Stimulated activated CD8-positive, alpha-beta memory T cell treated with anti-CD3 and anti-CD28 coated beads, Interleukin-7, amount 100 ng/mL, for 1 hour (primary cell): ENCODE measurements around the gene INAFM2.

Experiments
- DNase-seq, 2 donors: peaks; one replicate each; pipeline ENCODE4 v3.0.0-alpha.2; 2020; ENCODE audit warnings: low read depth in 2 of 2

Gene INAFM2

DNA sequence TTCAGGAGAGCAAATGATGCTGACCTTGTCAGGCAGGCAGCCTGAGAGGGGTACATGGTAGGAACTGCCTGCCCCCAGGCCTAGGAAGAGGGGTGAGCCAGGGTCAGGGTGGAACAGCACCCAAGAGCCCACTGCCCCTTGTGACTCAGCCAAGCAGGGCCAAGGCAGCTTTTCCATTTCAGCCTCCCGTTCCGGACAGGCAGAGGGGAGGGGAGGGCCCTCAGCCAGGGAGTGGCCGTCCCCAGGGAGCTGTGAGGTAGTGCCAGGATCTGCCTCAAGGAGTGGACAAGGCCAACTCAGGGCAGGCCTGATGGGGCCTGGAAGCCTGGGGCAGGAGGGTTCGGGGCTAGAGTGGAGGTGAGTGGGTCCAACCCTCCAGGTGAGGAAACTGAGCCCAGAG is 35.5 kb upstream of the INAFM2 start:
- no peak for DNase-seq

DNA sequence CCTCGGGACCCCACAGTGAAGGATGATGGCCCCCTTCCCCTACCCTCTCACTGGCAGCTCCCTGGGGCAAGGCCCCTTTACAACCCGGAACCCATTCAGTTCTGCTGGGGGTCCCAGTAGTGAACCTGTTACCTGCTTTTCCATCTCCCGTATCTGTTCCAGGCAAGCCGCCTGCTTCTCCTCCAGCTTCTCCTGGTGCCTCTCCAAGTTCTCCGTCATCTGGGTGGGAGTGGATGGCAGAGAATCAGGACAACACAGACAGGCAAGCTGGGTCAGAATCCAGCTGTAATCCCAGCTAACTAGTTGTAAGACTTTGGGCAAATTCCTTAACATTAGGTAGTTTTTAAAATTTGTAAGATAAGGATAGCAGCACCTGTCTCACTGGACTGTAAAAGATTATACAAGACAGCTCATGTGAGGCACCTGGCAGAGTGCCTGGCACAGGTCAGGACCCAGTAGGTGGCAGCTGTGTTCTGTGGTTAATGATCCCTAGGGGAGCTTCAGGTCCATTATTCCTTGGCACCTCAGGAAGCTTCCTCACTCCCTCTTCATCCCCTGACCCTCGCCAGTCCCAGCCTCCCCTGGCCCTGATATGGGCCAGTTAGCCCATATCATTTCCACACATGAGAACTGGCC is 34.2 kb upstream of the INAFM2 start:
- no peak for DNase-seq

DNA sequence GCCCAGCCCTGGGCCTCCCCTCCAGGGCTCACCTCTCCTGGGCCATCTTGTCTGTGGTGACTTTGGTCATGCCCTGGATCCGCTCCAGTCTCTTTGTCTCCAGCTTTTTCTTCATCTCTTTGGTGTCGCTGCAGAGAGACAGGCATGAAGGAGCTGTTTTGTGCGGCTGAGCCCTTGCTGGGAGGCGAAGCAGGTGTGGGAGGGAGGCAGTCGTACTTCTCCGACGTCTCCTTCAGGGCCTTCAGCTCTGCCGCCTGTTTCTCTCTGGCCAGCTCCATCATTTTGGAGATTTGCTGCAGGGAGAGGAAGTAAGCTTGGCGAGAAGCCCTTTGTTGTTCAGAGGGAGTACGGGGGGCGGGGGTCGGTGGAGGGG is 33.0 kb upstream of the INAFM2 start:
- DNase-seq, result no peak

DNA sequence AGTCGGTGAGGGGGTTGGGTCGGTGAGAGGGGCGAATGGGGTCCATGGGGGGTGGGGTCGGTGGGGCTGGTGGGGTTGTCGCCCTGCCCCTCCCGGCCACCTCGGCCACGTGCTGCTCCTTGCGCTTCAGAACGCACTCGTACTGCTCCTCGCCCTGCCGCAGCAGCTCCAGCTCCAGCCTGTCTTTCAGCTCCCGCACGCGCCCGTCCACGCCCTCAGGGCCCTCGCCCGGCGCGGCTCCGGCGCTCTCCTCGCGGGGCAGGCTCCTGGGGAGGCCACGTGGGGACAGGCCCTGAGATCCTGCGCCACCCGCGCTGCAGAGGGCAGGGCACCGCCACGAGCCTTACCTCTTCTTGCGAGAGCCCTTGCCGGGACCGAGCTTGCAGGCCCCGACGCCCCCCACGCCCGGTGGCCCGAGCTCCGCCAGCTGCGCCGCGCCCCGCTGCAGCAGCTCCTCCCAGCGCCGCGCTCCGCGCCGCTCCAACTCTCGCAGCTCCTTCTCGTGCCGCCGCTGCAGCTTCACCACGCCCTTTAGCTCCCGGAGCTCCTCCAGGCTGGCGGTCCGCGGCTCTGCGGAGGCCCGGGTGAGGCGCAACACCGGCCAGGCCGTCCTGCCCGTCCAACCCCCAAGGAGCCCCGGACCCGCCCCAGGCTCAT is 32.4 kb upstream of the INAFM2 start:
- DNase-seq, result no peak

DNA sequence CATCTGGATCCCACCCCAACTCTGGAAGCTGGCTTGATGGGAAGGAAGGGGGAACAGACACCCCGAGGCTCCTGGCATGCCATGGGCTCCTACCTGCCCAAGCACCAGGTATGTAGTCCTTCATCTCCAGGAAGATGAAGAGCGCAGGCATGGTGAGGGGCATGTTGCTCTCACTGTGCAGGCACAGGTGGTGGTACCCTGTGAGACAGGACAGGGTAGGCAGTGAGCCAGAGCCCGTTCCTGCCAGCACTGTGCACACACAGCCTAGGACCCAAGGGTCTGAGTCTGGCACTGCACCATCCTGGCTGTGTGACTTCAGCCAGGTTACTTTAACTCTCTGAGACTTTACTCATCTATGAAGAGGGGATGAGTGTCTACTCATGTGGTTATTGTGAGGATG is 31.2 kb upstream of the INAFM2 start:
- DNase-seq, result no peak

DNA sequence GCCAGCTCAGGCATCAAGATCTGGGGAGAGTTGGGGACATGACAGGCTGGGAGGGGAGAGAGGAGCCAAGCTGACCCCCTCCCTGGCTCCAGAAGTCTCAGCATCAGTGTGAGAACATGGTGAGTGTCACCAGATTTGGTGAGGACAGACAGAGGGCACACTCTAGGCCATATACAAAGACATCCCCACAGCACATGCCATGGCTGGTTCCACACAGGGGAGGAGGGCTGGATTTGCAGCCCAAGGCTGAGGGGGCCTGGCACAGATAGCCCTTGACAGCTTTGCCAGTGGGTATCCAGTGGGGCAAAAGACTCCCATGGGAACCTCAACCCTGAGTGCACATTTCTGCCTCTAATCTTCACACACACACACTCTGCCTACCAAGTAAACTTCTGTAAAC is 30.5 kb upstream of the INAFM2 start:
- DNase-seq, result no peak

DNA sequence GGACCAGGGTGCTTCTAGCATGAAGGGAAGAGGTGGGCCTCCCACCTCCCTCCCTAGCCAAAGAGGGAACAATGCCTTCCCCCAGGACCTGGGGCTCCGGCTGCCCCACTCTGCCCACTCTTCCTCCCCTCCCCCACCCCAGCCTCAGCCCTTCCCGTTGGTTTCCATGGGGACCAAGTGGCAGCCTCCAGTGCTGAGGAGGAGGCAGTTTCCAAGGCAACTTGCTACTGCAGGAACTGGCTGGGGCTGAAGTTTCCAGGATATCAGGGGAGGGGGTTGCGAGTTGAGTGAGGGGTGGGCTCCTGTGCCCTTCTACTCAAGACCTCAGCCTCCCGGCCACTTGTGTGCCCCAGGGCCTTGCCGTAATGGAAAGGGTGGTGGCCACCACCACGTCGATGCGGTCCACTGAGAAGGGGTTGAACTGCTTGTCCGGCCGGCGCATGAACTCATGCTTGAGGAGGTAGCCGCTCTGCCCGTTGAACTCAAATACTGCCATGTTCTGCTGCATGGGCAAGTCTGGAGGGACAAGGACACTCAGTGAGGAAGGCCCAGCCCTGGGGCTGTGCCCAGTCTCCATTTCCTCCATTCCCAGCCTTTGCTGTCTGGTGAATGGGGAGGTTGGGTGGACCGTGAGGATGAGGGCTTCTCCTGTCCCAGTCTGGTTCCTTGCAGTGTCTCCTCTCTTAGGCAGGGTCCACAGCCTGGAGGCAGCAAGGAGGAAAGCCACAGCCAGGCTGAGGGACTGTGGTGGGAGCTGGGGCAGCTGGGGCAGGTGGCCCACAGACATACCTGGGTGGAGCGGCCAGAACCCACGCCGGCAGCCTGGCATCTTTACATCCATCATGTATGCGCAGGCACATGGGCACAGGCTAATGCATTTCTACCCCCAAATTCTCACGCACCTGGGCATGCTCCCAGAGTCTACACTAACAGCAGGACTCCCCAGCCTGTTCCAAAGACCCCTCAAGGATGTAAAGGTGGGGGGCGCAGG is 29.3 kb upstream of the INAFM2 start:
- no peak for DNase-seq

DNA sequence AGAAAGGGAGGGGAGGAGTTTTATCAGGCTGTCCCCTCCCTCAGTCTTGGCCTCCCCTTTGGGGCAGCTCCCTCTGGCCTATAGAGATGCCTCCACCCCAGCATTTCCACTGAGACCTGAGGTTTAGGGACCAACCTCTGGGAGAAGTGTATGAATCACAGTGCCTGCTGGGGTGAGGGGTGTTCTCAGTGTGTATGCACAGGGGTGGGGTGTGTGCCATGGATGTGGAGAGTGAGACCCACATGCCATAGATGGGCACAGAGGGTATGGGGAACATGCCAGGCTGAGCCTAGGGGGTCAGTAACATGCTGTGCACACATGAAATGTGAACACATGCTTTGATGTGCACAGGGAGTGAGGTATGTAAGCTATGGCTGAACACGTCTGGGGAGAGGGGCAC is 28.2 kb upstream of the INAFM2 start:
- no peak for DNase-seq

DNA sequence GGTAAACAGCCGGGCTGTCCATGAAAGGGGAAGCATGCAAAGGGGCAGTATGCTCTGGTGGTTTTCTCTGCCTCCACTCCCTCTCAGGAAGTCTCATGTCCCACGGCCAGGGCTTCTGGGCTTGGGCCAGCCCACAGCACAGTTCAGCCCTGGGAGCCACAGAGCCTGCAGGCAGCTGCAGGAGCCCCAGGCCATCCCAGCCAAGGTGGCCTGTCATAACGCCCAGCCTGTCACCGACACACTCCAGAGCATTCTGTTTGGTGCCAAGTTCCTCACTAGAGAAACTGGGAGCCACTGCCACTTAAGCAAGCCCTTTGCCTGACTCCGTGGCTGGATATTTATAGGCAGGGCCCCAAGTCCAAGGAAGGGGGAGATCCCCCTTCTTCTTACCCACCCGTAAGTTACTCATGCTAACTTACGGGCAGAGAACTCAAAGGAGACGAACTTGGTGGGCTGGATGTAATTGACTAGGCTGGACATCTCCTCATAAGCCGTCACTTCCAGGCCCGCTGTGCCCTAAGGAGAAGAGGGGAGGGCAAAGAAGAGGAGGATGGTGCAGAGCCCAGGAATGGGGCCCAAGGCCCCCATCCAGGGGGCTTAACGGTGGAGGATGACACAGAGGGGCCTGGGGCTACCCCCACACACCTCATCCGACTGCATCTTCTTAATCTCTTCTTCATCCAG is 27.5 kb upstream of the INAFM2 start:
- DNase-seq, result no peak

DNA sequence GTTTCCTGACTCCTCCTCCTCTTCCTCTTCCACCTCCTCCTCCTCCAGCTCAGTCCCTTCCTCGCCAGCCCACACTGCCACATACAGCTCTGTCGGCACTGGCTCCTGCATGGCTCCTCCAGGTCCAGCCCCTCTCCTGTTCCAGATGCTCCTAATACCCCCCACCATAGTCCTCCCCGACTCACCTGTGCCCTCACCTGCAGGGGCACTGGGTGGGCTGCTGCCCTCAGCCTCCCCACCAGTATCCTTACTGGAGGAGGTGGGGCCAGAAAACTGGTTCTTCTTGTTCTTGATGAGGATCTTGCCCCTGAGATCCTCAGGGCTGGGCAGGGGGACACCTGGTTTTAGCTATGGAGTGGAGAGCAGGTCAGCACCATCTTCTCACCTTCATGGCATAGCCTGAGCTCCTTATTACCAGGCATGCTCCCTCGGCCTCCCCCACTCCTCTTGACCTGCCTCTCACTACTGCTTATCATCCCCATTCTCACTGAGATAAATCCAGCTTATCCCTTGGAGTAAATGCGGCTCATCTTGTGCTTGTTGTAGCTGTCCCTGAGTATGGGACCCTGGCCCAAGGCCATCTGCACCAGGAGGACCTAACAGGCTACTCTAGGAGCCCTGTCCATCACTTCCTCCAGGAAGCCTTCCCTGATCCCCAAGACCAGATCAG is 26.8 kb upstream of the INAFM2 start:
- no peak for DNase-seq

DNA sequence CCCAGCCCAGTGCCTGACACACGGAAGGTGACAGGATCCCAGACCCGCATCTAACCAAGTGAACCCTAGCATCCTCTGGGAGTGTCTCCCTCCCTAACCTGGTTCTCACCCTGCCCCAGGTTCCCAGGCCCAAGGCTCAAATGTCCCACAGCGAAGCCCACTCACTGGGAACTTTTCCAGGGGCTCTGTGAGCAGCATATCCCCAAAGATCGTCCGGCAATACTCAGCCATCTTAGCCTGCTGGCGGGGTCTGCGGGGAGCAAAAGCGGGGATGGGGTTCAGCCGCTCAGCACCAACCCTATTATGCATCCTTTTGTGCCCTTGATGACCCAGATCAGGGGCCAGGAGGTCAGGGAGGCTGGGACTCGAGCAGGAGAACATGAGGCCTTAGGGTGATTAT is 26.1 kb upstream of the INAFM2 start:
- no peak for DNase-seq

DNA sequence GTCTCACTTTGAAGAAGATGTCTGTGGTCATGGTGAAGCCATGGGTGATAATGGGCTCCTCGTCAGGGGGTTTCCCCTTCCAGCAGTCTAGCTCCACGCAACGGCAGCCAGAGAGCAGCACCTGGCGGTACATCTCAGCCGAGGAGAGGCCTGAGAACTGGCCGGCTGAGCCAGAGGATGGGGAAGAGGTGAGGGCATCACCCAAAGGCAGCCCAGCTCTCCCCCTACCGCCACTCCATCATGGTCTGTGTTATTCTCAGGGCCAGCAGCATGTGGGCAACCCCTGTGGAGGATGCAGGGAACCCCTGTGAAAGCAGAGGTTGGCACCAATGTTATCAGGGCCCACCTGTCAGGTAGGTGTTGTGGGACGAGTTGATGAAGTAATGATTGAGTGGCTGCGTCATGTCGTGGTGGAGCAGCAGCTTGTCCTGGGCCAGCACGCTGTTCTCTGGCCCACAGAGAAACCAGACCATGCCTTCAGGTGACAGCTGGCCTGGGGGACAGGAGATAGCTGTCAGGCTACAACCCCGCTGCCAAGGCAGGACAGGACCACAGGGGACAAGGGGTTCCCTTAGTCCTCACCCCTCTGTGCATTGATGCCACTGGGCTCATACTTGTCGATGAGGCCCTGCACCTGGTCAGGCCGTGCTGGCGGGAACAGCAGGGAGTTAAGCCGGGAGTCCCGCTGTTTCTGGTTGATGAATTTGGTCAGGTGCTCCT is 25.1 kb upstream of the INAFM2 start:
- no peak for DNase-seq

DNA sequence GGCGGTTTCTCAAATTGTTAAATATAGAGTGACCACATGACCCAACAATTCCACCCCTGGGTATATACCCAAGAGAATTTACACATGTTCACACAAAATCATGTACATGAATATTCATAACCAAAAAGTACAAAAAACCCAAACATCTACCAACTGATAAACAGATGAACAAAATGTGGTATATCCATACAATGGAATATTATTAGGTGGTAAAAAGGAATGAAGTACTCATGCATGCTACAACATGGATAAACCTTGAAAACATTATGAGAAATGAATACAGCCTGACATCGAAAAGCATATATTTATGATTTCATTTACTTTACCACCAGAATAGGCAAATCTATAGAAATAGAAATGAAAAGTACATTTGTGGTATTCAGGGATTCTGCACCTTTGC is 23.1 kb upstream of the INAFM2 start:
- no peak for DNase-seq

DNA sequence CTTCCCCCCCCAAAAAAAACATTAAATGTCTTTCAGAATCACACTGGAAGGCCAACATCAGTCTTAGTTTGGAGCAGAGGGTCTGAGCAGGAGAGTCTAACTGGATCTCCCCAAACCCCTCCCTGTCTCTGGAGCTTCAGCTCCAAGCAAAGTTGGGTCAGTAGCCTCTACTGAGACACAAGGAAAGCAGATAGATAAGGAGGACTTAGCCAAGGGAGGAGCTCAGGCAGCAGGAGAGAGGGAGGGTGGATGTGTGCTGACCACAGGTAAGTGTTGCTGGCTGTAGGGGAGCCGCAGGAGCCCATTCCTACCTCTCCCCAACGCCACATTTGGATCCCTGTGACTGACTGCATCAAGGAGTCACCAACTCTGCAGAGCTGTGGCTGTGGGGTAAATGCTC is 22.7 kb upstream of the INAFM2 start:
- DNase-seq, result no peak

DNA sequence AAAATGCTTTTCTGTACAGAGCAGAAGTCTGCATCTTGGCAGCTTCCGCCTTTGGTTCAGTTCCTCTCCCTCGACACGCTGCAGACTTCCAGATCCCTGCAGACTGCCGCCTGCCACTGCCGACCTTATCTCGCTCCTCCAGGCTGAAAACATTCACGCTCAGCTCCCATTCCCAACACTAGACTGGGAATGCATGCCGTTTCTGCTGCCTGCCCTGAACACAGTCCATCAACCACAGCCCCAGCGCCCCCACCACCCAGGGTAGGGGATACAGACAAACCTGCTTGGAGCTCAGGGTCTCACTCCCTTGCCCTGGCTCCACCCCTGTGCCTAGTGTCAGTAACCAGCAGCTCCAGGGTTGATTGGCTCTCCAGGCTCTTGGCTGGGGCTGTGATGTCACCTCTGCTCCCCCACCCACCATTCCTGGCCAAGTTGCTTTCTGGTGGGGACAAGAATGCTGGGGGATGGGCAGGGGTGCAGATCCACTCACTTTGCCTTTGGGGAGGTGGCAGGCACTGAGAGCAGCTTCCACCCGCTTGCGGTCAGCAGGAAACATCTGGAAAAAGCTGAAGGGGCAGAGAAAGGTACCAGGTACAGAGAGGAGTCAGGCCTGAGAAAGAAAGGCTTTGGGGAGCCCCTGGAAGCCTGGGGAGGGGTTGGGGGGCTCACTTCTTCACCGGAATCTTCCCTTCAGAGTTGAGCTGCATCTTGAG is 21.9 kb upstream of the INAFM2 start:
- no peak for DNase-seq

DNA sequence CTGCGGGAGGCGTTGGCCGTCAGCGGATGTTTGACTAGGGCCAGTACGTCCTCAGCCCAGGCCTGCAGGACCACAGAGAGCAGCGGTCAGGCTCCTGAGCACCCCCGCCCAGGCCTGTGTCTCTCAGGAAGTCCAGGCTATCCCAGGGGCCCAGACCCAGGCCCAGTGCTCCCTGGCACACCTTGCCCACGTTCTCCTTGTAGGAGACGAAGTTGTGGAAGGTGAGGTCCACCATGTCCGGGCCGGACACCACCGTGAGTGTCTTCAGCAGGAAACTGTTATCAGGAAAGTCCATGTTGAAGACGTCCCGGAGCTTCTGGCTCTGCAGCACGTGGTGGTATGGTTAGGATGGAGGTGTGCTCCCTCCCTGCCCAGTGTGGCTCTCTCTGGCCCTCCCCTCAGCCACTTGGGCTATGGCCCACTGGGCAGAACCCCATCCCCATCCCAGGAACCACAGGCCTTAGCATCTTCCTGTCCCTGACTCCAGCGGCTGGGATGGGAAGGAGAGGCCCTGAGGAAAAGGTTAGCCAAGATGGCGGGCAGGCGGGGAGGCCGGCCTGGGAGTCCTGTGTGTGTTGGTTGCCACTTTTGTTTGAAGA is 21.1 kb upstream of the INAFM2 start:
- no peak for DNase-seq

DNA sequence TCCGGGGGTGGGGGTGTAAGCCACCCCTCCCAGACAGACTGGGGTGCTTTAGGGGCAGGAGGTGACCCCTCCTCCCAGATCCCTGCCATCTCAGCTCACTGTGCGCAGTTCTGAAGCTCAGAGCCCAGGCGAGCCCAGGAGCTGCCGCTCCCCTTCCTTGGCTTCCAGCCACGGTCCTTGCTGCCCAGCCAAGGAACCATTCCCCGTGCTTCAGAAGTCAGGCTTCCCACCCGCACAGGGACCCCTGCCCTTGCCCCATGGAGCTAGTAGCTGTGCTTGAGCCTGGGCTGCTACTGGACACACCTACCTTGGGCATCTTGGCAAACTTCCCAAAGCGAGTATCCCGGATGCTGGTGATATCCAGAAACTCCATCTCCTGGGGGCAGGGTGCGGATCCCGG is 20.5 kb upstream of the INAFM2 start:
- no peak for DNase-seq

DNA sequence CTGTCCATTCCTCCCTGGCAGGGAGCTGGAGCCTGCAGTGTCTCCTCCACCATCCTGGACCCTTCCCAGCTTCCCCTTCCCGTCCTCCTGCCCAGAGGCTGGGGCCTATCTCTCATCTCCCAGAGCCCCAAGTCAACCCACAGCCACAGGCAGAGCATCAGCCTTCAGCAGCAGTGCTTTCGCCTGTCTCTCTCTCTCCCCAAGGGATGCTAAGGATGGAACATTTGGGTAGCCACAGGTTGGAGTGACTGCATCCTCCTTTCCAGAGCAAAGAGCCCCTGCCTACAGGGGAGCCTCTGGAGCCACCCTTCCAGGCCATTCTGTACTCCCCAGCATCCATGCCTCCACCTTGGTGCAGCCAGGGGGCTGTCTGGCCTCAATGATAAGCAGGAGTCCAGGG is 19.9 kb upstream of the INAFM2 start:
- no peak for DNase-seq

DNA sequence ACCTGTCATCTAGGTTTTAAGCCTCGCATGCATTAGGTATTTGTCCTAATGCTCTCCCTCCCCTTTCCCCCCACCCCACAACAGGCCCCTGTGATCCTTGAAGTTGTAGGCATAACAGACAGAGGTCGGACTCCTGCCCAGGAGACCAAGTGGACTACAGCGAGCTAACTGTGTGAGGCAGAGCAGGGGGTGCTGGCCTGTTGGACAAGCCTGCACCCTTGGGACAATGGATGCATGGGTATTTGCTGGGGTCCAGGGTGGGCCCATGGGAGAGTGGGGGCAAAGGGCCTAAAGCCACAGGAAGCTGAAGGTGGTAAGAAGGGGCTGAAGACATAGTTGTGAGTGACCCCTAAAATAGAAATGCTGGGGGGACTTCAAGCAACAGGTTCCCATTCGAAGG is 18.2 kb upstream of the INAFM2 start:
- DNase-seq, result no peak

DNA sequence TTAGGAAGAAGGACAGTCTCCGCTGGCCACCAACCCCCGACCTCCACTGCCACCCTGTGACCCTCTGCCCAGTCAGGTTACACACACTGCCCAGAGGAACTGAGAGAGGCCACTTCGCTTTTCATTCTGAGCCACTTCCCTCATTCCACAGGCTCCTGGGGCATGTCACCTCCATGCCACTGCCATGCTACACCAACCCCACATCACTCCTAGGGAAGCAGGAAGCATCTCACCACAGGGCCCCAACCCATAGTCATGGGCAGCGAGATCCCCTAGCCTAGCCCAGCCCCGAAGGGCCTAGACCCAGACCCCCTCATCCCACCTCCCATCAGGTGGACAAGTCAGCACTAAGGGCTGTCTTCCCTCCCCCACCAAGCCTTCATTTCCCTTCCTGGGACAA is 17.1 kb upstream of the INAFM2 start:
- no peak for DNase-seq
